Islet of Langerhans (tissue), 1 donor: ENCODE data around the gene EPG5.
"Not testable (repeated sequence)": the region's sequence is repeated elsewhere in the genome, so short reads cannot be mapped to it uniquely, and the experiment has no call there.

Experiments
- FAIRE-seq: peaks from one replicate; lab custom pipeline; 2011; peaks lifted over from hg19 to GRCh38; lab: Jason Lieb, UNC

EPG5 gene

DNA sequence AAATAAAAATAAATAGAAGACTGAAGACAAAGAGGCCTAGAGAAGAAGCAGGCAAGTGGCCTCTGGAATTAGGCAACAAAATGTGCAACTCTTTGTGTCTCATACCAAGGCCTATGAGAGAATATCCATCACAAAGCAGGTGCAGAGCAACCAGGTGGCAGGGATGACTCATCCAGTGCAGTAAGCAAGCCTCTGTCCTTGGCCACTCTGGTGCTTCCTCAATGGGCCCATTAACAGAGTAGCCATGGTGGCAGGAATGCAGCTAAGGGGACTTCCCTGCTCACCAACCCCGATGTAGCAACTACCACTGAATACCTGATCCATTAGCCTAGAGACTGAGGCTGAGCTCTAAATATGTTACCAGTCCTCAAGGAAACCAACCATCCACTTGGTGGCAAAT, 11.0 kb upstream of the EPG5 start:
- no peak for FAIRE-seq

DNA sequence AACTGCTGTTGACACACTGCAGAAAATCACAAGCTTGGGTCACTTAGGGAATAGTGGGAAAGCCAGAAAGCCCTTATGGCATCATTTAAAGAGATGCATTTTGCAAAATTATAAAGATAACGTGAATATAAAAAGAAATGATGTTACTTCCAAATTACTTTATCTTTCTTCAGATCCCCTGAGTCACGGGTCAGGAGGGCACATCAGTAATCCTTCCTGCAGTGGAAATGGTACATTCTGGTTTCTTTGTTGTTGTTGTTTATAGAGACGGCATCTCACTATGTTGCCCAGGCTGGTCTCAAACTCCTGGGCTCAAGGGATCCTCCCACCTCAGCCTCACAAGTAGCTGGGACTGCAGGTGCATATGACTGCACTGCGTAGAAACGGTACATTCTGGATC, 9.8 kb upstream of the EPG5 start:
- FAIRE-seq = no peak

DNA sequence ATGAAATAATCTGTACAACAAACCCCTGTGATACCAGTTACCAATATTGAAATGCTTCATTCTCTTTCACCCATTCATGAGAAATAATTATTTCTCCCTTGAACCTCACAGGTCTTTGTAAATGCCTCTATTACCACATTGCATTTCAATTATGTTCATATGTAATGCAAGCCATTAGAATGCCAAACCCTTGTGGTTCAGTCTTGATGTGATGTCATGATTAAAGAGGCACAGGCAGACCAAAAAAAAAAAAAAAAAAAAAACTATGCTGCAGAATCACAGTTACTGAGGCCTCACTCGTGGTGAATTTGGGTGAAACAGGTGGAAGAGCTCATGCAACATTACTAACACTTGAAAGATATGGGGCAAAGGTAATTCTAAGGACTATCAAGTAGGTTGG, 9.4 kb upstream of the EPG5 start:
- no peak for FAIRE-seq

DNA sequence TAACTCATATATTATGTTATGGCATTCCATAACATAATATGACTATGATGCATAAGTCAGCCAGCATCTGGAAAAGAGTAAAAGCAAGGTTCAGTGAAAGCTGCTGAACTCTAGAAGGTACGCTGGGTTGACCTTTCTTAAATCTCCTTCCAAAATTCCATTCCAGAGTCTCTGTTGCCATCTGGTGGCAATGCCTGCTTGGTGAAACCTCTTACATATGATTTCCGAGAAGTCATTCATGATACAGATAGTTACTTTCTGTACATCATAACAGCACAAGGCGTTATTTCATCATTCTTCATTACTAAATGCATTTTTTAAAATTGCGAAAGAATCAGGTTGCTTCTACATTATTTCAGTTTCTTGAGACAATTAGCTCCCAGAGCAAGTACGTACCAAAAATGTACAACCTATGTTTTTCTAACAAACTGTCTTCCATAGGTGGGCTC, 7.0 kb upstream of the EPG5 start:
- FAIRE-seq = peak; percentile 98

DNA sequence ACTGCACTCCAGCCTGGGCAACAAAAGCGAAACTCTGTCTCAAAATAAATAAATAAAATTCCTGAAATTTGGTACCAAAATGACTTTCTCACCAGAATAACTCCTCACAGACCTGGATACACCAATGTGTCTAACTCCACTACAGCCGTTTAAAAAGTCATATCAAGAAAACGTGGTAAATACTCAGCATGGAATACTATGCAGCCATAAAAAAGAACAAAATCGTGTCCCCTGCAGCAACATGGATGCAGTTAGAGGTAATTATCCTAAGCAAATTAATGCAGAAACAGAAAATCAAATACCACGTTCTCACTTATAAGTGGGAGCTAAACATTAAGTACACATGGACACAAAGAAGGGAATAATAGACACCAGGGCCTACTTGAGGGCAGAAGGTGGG, 2.2 kb downstream of the EPG5 start:
- FAIRE-seq = not testable (repeated sequence)

DNA sequence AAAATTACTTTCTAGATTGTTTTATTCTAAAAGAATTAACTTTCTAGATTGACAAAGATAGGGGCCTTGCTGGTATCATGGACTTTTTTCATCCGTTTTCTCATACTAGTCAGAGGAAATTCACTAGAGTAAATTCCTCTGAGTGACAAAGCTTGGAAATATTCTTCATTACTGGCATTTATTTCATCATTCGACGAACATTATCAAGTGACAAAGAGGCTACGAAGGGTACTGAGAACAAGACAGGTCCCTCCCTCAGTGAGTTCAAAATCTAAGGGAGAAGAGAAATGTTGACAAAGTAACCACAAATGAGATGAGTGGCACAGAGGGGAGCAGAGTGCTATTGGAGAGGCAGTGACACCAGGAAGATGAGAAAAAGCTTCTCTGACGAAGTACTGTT, 4.3 kb downstream of the EPG5 start:
- no peak for FAIRE-seq

DNA sequence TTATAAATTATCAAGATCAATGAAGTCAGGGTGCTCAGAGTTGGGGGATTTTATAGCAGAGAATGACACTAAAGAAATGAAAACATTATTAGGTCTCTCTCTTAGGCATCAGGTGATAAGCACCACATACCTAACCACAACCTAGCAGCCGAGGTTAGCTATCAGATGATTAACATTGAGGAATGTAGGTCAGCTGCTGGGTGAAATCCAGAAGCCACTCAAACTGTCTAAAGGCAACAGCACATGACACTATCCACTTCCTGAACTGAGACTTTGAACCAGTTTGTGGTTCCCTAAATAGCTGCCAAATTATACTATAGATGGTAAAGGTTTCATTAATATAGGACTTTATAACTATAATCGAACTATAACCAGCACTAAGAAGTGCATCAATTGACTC, 4.7 kb downstream of the EPG5 start:
- no peak for FAIRE-seq

DNA sequence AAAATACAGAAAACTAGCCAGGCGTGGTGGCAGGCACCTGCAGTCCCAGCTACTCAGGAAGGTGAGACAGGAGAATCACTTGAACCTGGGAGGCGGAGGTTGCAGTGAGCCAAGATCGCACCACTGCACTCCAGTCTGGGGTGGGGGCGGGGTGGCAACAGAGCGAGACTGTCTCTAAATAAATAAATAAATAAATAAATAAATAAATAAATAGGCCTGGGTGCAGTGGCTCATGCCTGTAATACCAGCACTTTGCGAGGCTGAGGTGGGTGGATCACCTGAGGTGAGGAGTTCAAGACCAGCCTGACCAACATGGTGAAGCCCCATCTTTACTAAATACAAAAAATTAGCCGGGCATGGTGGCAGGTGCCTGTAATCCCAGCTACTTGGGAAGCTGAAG, 7.6 kb downstream of the EPG5 start:
- FAIRE-seq = not testable (repeated sequence)

DNA sequence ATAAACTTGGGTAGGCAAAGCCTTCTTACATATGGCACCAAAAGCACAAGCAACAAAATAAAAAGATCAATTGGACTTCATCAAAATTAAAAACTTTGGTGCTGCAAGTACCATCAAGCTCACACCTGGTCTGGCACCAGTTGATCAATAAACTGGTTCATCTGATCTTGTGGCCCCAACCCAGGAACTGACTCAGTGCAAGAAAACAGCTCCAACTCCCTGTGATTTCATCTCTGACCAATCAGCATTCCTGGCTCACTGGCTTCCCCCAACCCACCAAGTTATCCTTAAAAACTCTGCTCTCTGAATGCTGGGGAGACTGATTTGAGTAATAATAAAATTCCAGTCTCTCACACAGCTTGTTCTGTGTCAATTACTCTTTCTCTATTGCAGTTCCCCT, 8.4 kb downstream of the EPG5 start:
- FAIRE-seq = no peak

DNA sequence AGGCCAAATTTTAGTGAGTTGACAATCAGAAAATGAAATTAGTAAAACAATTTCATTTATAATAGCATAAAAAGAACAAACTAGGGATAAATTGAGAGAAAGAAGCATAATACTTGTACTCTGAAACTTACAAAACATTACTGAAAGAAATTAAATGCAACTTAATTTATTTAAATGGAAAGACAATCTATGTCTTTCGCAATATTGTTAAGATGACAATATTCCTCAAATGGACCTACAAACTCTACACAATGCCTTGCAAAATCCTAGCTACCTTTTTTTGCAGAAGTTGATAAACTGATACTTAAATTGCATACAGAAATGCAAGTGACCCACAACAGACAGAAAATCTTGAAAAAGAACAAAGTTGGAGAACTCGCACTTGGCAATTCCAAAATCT, 9.1 kb downstream of the EPG5 start:
- no peak for FAIRE-seq

DNA sequence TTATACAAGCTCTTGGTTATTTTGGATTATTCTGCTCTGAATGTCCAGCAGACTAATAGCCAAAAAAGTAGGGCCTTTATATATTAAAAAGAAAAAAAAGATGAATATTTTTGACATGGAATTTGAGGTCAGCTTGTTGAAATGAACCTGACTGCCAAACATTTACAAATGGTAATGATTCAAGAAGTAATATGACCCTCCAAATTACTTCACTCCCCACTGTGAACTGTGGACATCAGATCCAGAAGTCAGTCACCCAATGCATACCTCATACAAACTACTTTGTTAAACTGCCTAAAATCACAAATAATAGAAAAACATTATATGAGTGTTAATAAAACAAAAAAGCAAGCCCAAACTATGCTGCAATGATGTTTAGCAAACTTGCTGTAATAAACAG, 10.0 kb downstream of the EPG5 start:
- no peak for FAIRE-seq

DNA sequence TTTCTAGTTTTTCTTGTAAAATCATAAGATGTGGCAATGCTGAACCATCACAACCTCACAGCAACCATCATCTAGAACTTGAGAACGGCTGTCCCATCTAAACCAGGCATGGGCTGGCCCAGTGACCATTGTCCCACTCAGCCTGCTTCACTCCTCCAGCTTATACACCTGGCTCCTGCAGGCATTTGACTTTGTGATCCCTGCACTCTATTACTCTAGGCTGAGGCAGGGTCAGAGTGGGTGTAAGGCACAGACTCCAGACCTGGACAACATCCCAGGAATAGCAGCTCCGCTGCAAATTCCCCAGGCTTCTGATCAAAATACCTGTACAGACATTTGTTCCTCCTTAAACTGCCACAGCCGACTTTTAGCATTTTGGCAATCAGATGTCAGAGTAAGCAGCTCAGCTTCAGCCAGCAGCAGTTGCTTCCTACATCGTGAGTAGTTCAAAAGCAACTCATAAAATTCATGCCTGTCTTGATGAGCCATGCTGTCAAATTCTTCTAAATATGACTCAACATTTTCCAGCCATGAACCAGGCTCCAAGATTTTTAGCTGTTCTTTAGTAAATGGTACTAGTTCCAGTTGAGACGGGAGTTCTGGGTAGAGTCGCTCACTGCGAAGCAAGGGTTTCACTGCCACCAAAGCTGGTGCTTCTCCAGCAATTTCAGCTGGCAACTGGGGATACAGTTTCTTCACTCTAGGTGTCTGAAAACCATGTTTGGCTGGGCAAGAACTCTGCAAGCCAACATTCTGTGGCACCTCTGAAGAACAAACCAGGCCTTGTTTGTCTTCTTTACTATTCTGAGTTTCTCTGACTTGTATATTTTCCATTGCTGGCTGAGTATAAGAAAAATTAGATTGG, 12.8 kb downstream of the EPG5 start:
- FAIRE-seq = no peak

DNA sequence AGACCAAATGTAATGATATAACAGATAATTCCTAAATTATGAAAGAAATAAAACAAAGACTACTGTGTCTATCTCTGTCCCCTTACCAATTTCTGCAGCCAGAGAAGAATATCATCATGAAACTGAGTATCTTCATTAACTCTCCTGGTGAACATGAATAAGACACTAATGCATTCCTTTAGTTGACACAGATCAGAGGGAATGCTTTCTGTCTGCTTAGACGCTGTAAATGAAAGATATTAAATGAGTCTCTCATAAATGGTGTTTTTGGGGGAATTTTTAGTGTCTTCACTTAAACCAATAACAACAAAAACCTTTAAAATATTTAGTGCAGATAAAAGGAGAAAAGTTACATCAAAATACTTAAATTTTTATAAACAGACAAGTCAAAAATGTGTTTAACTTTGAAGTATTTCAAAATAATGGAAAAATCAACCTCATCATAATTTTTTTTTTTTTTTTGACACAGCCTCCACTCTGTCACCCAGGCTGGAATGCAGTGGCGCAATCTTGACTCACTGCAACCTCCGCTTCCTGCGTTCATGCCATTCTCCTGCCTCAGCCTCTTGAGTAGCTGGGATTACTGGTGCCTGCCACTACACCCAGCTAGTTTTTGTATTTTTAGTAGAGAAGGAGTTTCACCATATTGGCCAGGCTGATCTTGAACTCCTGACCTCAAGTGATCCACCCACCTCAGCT, 16.0 kb downstream of the EPG5 start:
- peak; percentile 83 for FAIRE-seq

DNA sequence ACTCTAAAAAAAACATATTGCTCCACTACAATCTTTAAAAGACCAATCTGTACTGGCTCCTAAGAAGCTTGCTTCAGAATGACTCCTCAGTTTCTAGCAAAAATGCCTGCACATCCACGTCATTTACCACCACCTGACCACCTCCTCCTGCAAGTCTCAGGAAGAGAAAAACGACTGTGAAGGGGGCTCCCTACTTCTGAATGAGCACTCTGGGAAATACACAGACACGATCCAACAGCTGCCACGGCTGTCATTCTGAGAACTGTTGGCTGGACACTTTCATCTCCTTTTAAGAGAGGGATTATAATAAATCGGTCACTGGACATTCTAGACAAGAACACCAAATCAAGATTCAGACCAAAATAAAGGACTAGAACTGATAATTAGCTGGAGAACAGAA, 21.5 kb downstream of the EPG5 start:
- FAIRE-seq = no peak

DNA sequence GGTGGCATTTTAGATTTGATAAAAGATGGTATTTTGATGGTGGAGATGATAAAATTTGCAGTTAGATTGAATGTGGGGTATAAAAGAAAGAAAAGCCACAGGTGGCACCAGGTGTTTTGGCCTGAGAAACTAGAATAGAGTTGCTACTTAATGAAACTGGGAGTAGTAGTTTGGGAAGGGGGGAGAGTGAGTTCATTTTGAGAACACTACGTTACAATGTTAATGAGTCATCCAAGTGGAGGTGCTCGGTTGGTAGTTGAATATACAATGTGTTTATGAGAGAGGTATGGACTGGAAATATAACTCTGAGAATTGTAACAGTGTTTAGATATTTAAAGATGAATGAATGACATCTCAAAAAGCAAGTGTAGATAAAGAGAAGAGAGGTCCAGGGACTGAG, 26.4 kb downstream of the EPG5 start:
- FAIRE-seq = no peak

DNA sequence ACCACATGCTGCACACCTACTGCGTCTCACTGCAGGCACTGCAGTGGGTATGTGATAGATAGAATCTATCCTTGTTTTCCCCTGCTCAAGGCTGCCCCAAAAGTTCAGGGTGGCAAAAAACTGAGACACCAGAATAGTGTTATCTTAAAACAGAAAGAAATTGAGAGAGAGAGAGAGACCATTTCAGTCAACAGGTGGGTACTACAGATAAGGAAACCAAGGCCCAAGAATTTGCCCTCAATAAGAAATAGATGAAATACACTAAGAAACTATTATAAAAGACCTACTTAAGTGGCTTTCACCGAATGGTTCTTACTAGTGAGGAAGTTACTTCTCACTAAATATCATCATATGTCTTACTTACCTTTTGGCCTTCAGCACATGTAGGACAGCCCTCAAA, 27.9 kb downstream of the EPG5 start:
- no peak for FAIRE-seq

DNA sequence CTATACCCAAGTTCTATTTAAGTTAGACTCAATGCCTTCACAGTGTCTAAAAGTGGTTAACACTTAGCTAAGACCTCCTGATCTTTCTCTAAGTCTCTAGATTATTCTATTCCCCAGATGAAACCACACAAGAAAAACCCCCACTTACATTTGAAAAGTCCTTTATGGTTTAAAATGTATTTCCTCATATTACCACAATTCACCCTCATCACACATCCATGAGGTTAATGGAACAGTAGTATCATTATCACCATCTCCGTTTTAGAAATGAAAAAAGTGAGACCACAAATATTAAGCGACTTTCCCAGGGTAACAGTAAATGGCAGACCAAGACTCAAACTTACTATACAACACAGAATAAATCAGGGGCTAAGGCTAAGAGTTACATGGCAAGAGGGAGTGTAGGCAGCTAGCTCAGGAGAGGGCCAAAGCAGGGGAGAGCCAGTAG, 28.6 kb downstream of the EPG5 start:
- no peak for FAIRE-seq

DNA sequence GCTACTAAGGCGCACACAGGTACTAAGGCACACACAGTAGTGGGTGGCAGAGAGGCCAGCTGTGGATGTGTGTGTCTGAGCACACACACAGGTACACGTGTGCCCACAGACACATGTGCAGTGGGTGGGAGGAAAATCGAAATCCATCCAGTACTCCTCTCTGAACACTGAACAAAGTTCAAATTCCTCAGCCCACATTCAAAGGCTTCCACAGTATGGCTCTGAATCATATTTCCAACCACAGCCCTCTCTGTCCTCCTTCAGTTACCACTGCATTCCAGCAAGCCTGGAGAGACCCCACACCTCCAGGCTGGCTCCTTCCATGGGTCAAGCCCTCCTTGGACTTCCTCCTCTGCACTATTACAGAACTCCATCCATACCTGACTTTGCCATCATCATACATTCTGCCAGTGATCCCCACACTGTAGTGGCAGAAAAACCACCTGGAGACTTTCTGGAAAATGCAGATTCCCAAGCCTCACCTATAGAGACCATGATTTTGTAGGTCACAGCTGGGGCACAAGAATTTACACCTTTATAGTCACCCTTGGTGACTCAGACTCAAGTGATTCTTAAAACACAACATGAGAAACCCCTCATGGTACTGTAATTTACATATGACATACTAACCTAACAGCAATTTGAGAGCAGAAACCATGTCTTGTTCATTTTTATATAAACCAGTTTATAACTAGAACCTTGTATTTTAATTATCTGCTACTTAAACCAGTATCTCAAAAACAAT, 31.4 kb downstream of the EPG5 start:
- FAIRE-seq = no peak

DNA sequence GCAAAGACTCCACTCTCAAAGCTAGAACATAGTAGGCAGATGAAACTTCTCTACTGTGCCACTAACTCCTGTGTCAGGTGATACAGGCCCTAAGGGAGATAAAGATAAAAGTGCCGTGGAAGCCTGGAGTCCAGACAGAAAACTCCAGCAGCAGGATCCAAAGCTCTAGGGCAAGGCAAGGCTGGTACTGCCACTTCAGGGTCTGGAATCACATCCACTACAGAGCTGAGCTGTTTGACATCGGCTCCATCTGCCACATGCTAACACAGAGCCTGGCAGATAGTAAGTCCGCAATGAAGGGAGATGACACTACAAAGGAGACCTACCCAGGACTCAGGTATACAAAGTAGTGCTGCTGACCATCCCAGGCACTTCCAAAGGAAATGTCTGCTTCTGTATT, 34.4 kb downstream of the EPG5 start:
- no peak for FAIRE-seq

DNA sequence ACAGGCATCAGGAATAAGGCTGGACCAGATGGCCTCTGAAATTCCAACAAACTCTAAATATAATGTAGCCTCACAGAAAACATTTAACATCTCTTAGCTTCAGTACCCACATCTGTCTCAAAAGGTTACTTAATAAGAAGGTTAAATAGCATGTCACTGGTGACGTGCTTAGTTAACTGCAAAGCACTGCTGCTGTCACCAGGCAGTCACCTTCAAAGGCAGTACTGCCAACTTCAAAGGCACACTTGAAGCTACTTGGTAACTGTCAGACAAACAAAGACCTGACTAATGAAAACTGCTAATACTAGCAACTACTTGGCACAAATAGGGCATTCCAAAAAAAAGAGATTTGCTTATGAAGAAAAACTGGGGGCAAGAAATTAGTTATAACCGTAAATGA, 36.2 kb downstream of the EPG5 start:
- no peak for FAIRE-seq

DNA sequence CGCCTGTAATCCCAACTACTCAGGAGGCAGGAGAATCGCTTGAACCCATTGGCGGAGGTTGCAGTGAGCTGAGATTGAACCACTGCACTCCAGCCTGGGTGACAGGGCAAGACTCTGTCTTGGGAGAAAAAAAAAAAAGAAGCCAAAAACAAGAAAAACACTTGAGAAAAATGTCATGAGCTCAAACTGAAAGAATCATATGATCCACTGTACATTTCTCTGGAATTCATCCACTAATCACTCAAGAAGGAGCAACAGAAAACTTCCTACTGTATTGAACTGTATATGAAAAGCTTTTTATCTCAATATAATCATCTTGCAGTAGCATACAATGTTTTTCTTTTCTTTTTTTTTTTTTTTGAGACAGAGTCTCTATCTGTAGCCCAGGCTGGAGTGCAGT, 40.4 kb downstream of the EPG5 start:
- FAIRE-seq = no peak

DNA sequence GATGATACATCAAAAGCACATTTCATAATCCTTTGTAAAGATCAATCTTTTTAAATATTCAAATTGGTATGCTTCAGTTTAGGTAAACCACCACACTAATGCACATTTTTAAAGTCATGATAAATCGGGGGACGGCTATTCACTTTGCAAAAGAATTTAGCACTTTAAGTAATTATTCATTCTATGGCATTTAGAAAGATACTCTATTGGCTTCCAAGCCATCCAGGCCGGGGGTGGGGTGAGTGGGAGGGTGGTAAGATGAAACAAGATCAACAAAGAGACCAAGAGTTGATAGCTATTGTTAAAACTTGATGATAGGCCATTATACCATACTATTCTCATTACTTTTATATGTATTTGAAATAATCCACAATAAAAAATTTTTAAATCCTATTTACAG, 41.0 kb downstream of the EPG5 start:
- no peak for FAIRE-seq

DNA sequence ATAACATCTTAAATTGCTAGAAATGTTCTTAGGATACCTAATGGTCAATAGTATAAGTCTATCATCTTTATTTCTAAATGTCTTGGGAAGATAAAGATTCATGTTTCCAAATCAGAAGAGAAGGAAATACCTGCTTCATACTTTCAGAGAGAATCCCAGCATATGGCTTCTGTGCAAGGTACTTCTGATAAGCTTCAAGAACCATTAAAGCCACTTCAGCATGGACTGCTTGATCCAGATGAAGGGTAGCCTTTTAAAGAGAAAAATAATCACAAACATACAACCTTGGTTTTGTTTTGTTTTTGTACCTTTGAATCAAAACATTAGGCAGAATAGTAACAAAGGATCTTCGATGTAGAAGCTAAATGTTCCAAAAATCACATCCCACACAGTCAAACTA, 44.0 kb downstream of the EPG5 start:
- FAIRE-seq = no peak
